Measurements from ENCODE around the gene IRAK2. TPM values are rescaled to one million over a fixed set of nuclear protein-coding genes. Genes with fewer than 3 reads are reported as not detected.

IRAK2 gene
- total and polyA plus RNA-seq, 2 donors = 3.3 to 3.9 TPM

DNA sequence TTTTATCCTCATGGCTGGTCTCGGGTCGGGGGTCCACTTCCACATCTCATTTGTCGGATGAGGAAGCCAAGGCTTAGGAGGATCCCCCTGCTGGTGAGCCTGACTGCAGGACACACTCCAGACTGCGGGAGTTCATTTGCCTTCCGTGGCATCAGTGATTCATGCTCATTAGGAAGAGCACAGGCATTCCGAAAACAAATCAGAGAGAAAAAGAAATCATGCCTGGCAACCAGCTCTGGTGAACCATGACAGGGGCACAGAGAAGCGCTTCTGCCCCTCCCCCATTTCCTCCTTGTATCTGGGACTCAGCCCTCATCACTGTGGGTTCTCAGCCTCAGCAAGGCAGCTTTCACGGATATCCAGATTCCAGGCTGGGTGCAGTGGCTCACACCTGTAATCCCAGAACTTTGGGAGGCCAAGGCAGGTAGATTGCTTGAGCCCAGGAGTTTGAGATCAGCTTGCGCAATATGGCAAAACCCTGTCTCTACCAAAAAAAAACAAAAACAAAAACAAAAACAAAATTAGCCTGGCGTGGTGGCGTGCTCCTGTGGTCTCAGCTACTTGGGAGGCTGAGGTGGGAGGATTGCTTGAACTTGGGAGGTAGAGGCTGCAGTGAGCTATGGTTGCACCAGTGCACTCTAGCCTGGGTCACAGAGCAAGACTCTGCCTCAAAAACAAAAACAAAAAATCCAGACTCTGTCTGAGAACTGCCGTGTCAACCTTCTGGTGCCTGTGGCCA is 28.4 kb downstream of the IRAK2 start:
- peak in 7 of 9 donors; percentile 49 to 88 (median 69) for DNase-seq (ENCODE audit: low read depth in 6 of 9, low spot score in 9 of 9)

DNA sequence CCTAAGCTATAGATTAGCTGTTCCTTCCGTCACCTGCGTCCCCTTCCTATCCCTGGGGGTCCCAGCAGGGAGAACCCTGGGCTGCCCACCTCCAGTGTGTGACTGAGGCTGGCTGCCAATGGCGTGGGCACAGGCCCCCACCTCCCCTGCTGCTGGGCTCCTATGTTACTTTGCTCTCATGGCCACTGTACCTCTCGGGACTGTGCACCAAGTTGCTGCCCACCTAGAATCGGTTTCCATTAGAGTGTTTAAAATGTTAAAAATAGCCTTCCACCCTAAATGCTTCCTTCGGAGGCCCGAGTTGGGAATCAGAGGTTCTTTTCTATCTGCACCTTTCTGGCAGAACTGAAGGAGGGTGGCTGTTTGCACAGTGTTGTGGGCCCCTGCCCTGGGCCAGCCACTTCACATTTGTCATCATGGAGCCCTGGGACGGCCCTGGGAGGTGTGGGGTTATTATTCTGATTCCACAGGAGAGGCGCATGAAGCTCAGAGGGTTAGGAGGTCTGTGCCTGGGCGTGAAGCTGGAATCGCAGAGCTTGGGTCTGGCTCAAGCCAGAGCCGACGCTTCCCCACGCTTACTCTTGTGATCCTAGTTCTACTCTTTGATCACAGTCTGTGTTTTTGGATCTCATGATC is 29.1 kb downstream of the IRAK2 start:
- Histone ChIP-seq H3K27ac (ENCODE audit: low read depth in 1 of 2, low read length in 1 of 2) (peak overlapping the region; percentile 89 to 98), H3K4me3 (ENCODE audit: low read length in 2 of 2) (no peak overlapping the region), H3K9me3 (ENCODE audit: control insufficient read depth in 2 of 2, insufficient read depth in 1 of 2, low read length in 1 of 2) (no peaks in the 10 kb centered on the region), H3K27me3 (ENCODE audit: control insufficient read depth in 2 of 2, insufficient read depth in 1 of 2, low read length in 1 of 2) (no peaks in the 10 kb centered on the region), H3K36me3 (ENCODE audit: control insufficient read depth in 2 of 2, insufficient read depth in 2 of 2, low read length in 1 of 2) (no peaks in the 10 kb centered on the region), H3K4me1 (ENCODE audit: control insufficient read depth in 2 of 2, insufficient read depth in 2 of 2, low read length in 2 of 2) (peaks cover 57 to 85% of the 10 kb centered on the region in 2 donors)
- DNase-seq (ENCODE audit: low read depth in 6 of 9, low spot score in 9 of 9) = no peak
- 82% methylated on average over 14 of the region's 14 CpGs for WGBS

More for the DNA sequence above, 28.4 kb downstream of the IRAK2 start:
- H3K4me3 ChIP-seq (ENCODE audit: low read length in 2 of 2) = no peak overlapping the region
- no peaks in the 10 kb centered on the region for H3K27me3 ChIP-seq (ENCODE audit: control insufficient read depth in 2 of 2, insufficient read depth in 1 of 2, low read length in 1 of 2)
- peaks cover 56 to 80% of the 10 kb centered on the region in 2 donors for H3K4me1 ChIP-seq (ENCODE audit: control insufficient read depth in 2 of 2, insufficient read depth in 2 of 2, low read length in 2 of 2)
- peak overlapping the region; percentile 89 to 98 for H3K27ac ChIP-seq (ENCODE audit: low read depth in 1 of 2, low read length in 1 of 2)
- H3K9me3 ChIP-seq (ENCODE audit: control insufficient read depth in 2 of 2, insufficient read depth in 1 of 2, low read length in 1 of 2) = no peaks in the 10 kb centered on the region
- H3K36me3 ChIP-seq (ENCODE audit: control insufficient read depth in 2 of 2, insufficient read depth in 2 of 2, low read length in 1 of 2) = no peaks in the 10 kb centered on the region
- WGBS = 70% methylated on average over 12 of the region's 12 CpGs

GRCh38 chr3:10194328-10195071 is 29.8 kb downstream of the IRAK2 start:
- no peaks in the 10 kb centered on the region for H3K9me3 ChIP-seq (ENCODE audit: control insufficient read depth in 2 of 2, insufficient read depth in 1 of 2, low read length in 1 of 2)
- H3K27ac ChIP-seq (ENCODE audit: low read depth in 1 of 2, low read length in 1 of 2) = peak overlapping the region; percentile 89 to 98
- H3K4me3 ChIP-seq (ENCODE audit: low read length in 2 of 2) = peak overlapping the region; percentile 4 to 11
- no peaks in the 10 kb centered on the region for H3K36me3 ChIP-seq (ENCODE audit: control insufficient read depth in 2 of 2, insufficient read depth in 2 of 2, low read length in 1 of 2)
- DNase-seq (ENCODE audit: low read depth in 6 of 9, low spot score in 9 of 9) = peak; percentile 53 to 90 (median 75)
- WGBS = 24% methylated on average over 11 of the region's 11 CpGs
- no peaks in the 10 kb centered on the region for H3K27me3 ChIP-seq (ENCODE audit: control insufficient read depth in 2 of 2, insufficient read depth in 1 of 2, low read length in 1 of 2)
- peaks cover 56 to 85% of the 10 kb centered on the region in 2 donors for H3K4me1 ChIP-seq (ENCODE audit: control insufficient read depth in 2 of 2, insufficient read depth in 2 of 2, low read length in 2 of 2)

DNA sequence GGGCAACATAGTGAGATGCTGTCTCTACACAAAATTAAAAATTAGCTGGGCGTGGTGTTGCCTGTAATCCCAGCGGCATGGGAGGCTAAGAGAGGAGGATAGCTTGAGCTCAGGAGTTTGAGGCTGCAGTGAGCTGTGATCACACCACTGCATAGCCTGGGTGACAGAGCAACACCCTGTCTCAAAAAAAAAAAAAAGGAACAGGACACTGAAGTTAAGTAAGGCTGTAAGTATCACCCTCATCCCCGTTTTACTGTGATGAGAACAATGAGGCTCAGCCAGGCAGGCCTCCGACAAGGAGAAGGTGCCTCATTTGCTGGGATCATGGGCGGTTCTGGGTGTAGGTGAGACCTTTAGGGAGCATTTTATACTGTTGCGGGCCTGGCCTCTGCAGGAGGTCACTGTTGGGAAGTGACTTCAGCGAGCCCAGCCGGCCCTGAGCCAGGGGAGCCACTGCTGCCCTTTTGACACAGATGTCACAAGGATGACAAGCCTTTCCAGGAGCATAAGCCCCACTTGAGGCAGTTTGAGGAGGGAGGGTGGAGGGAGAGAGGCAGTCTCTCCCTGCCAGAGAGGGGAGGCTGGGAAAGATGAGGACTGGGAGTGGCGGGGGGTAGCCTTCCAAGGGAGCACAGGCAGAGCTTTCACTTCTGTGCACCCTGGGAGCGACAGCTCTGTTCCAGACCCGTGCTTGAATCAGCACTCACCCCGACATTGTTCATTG is 30.8 kb downstream of the IRAK2 start:
- peak overlapping the region; percentile 89 to 98 for H3K27ac ChIP-seq (ENCODE audit: low read depth in 1 of 2, low read length in 1 of 2)

DNA sequence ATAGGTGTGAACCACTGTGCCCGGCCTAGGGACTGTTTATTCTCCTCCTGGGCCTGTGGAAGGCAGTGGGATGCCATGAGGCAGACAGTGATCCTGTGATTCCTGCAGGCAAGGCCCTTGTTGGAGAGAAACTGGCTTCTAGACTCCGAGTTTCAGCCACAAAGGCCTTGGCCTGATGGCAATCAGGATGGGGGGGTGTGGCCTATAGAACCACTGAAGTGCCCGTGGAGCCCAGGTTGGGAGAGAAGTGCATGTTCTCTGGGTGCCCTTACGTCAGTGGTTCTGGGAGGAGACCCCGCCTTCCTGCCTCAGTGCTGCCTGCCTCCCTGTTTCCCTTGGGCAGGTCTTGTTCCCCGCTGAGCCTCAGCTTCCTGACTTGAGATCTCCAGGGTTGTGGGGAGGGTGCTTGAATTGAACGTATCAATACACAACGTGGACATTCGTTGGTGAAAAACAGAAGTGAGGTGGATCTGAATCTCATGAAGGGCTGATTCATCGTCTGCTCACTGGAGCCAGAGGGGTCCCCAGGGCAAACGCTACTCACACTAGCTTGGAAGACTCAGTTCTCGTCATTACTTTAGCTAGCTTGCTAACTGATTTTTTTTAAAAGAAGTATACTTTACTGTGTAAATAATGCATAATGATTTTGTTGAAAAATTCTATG is 31.8 kb downstream of the IRAK2 start:
- no peak overlapping the region for H3K4me3 ChIP-seq (ENCODE audit: low read length in 2 of 2)
- 84% methylated on average over 12 of the region's 12 CpGs for WGBS
- no peak overlapping the region for H3K27ac ChIP-seq (ENCODE audit: low read depth in 1 of 2, low read length in 1 of 2)
- H3K9me3 ChIP-seq (ENCODE audit: control insufficient read depth in 2 of 2, insufficient read depth in 1 of 2, low read length in 1 of 2) = no peaks in the 10 kb centered on the region
- no peaks in the 10 kb centered on the region for H3K27me3 ChIP-seq (ENCODE audit: control insufficient read depth in 2 of 2, insufficient read depth in 1 of 2, low read length in 1 of 2)
- H3K36me3 ChIP-seq (ENCODE audit: control insufficient read depth in 2 of 2, insufficient read depth in 2 of 2, low read length in 1 of 2) = peaks cover 2 to 5% of the 10 kb centered on the region in 2 donors
- DNase-seq (ENCODE audit: low read depth in 6 of 9, low spot score in 9 of 9) = no peak
- H3K4me1 ChIP-seq (ENCODE audit: control insufficient read depth in 2 of 2, insufficient read depth in 2 of 2, low read length in 2 of 2) = peaks cover 50 to 72% of the 10 kb centered on the region in 2 donors

More for the DNA sequence above, 30.8 kb downstream of the IRAK2 start:
- Histone ChIP-seq H3K4me3 (ENCODE audit: low read length in 2 of 2) (no peak overlapping the region), H3K27me3 (ENCODE audit: control insufficient read depth in 2 of 2, insufficient read depth in 1 of 2, low read length in 1 of 2) (no peaks in the 10 kb centered on the region), H3K4me1 (ENCODE audit: control insufficient read depth in 2 of 2, insufficient read depth in 2 of 2, low read length in 2 of 2) (peaks cover 50 to 80% of the 10 kb centered on the region in 2 donors), H3K36me3 (ENCODE audit: control insufficient read depth in 2 of 2, insufficient read depth in 2 of 2, low read length in 1 of 2) (no peaks in the 10 kb centered on the region), H3K9me3 (ENCODE audit: control insufficient read depth in 2 of 2, insufficient read depth in 1 of 2, low read length in 1 of 2) (no peaks in the 10 kb centered on the region)
- no peak for DNase-seq (ENCODE audit: low read depth in 6 of 9, low spot score in 9 of 9)
- 88% methylated on average over 12 of the region's 12 CpGs for WGBS

DNA sequence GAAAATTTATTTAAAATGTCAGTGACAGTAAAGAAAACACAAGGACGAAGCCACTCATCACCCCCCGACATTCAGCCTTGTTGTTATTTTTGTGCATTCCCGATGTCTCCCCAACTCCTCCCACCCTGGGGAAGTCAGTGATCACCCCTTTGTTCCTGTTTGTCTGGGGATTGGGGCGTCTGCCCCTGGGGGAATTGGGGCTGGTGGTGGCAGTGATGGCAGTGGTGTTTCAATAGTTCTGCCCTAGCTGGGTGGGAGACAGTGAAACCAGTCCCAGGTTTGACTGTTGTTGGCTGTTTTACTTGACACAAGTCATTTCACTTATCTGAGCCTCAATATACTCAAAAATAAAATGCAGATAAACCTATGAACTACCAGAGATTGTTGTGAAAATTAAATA is 33.5 kb downstream of the IRAK2 start:
- 95% methylated on average over 4 of the region's 4 CpGs for WGBS
- Histone ChIP-seq H3K36me3 (ENCODE audit: control insufficient read depth in 2 of 2, insufficient read depth in 2 of 2, low read length in 1 of 2) (peaks cover 2 to 7% of the 10 kb centered on the region in 2 donors), H3K27me3 (ENCODE audit: control insufficient read depth in 2 of 2, insufficient read depth in 1 of 2, low read length in 1 of 2) (no peaks in the 10 kb centered on the region), H3K4me1 (ENCODE audit: control insufficient read depth in 2 of 2, insufficient read depth in 2 of 2, low read length in 2 of 2) (peaks cover 38 to 55% of the 10 kb centered on the region in 2 donors), H3K9me3 (ENCODE audit: control insufficient read depth in 2 of 2, insufficient read depth in 1 of 2, low read length in 1 of 2) (no peaks in the 10 kb centered on the region), H3K27ac (ENCODE audit: low read depth in 1 of 2, low read length in 1 of 2) (peak overlapping the region in 1 of 2 donors; percentile 40), H3K4me3 (ENCODE audit: low read length in 2 of 2) (no peak overlapping the region)
- no peak for DNase-seq (ENCODE audit: low read depth in 6 of 9, low spot score in 9 of 9)

GRCh38 chr3:10198761-10199649 is 34.3 kb downstream of the IRAK2 start:
- no peak overlapping the region for H3K4me3 ChIP-seq (ENCODE audit: low read length in 2 of 2)
- H3K36me3 ChIP-seq (ENCODE audit: control insufficient read depth in 2 of 2, insufficient read depth in 2 of 2, low read length in 1 of 2) = peaks cover 2 to 7% of the 10 kb centered on the region in 2 donors
- peak in 4 of 9 donors; percentile 48 to 78 (median 59) for DNase-seq (ENCODE audit: low read depth in 6 of 9, low spot score in 9 of 9)
- WGBS = 57% methylated on average over 12 of the region's 12 CpGs
- H3K27ac ChIP-seq (ENCODE audit: low read depth in 1 of 2, low read length in 1 of 2) = peak overlapping the region; percentile 78 to 80
- H3K9me3 ChIP-seq (ENCODE audit: control insufficient read depth in 2 of 2, insufficient read depth in 1 of 2, low read length in 1 of 2) = no peaks in the 10 kb centered on the region
- H3K27me3 ChIP-seq (ENCODE audit: control insufficient read depth in 2 of 2, insufficient read depth in 1 of 2, low read length in 1 of 2) = no peaks in the 10 kb centered on the region
- H3K4me1 ChIP-seq (ENCODE audit: control insufficient read depth in 2 of 2, insufficient read depth in 2 of 2, low read length in 2 of 2) = peaks cover 30 to 47% of the 10 kb centered on the region in 2 donors
